Measurements from ENCODE around the gene TNS1.

TNS1 gene

DNA sequence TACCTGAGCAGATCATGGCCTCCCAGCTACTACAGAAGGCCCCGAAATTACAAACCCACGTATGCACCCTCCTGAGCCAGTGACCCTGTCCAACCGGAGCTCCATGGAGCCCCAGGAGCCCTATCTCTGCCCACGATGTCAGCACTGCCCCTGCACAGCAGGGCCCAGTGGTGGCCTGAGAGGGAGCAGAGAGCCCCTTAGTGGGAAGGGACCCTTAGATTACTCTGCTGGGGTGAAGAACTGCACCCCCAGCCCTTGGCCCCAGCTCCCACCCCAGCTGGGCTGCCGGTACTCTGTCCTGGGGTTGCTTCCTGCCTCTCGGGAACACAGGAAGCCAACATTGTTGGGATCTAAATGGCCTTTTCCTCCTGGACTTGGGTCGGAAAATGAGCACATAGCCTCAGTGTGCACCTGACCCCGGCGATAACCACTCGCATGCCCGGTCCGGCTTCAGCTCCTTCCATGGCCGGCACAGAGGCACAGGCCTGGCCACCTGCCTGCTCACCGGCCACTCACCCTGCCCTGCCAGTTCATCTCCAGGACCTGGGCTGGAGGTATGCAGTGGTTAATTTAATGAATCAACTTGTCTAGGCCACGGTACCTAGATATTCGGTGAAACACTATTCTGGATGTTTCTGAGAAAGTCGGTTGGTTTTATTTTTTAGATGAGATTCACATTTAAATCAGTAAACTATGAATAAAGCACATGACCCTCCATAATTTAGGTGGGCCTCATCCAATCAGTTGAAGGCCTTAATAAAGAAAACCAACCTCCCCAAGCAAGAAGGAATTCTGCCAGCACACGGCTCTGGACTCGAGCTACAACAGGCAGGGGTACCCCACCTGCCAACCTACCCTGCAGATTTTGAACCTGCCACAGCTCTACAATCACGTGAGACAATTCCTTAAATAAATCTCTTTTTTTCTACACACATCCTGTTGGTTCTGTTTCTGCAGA is 19.2 kb downstream of the TNS1 start:
- DNase-seq (ENCODE audit: extremely low read depth in 1 of 2, low read depth in 1 of 2), result no peak

DNA sequence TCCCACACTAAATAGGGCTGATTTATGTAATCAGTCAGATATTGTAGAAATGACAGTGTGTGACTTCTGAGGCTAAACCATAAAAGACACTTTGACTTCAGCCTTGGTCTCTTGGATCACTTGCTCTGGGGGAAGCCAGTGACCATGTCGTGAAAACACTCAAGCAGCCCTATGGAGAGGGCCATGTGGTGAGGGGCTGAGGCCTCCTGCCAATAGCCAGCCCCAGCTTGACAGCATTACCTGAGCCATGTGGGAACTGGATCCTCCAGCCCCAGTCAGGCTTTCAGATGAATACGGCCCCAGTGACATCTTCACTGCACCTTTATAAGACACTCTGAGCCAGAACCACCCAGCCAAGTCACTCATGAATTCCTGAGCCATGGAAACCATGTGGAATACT is 20.8 kb downstream of the TNS1 start:
- DNase-seq (ENCODE audit: extremely low read depth in 1 of 2, low read depth in 1 of 2), result no peak

DNA sequence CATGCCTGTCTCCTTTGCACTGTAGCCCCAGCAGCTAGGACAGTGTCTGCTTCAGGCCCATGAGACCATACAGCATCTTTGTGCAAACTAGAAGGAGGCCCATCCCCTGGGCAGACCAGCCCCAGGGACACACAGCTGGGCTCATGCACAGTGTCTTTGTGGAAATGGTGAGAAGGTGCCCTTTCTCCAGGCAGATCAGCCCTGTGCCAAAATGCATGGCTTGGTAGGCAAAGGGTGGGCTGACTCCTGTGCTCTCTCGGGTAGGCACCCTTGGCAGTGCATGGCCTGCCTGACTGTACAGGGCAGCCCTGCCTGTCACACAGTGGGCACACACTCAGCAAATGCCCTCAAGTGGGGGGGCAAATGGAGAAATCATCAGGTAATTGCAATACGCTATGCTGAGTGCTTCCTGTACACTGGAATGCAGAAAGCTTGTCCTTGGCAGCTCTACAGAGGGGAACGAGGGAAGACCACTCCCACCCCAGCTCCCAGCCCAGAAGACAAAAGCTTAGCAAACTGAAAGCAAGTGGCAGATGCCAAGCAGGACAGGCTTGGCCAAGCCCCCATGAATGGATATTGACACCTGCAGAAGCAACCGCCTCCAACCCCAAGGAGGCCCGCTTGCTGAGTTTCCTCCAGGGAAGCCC is 21.6 kb downstream of the TNS1 start:
- DNase-seq (ENCODE audit: extremely low read depth in 1 of 2, low read depth in 1 of 2), result no peak

DNA sequence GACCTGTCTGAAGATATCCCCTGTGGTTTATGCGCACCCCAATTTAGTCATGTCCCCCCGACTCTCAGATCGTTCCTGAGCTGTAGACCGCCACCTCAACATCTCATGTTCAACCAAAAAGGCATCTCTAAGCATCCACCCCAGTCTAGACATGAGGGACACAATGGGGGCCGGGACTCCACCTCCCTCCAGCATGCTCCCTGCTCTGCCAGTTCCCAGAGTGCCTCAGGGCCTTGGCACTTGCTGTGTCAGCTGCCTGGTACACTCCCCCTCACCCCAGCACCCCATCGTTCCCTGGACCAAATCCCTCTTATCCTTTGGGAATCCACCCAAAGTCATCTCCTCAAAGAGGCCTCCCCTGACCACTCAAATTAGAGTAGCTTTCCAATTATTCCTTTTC is 22.2 kb downstream of the TNS1 start:
- DNase-seq (ENCODE audit: extremely low read depth in 1 of 2, low read depth in 1 of 2), result no peak

DNA sequence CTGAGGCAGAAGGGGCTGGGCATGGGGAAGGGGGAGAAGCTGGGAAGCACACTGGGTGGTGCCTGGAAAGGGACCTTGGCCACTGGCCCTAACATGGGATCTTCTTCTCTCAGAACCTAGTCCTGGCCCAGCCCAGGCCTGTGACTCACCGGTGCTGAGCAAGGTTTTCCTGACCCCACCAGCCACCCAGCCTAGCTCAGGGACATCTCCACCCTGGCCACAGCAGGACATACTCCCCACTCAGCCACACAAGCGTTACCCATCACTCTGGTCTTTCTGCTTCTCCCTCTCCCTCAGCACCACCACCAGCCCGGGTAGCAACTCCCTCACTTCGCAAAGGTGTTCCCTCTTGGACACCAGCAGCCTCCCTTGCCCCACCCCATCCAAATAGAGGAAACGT is 22.8 kb downstream of the TNS1 start:
- no peak for DNase-seq (ENCODE audit: extremely low read depth in 1 of 2, low read depth in 1 of 2)

DNA sequence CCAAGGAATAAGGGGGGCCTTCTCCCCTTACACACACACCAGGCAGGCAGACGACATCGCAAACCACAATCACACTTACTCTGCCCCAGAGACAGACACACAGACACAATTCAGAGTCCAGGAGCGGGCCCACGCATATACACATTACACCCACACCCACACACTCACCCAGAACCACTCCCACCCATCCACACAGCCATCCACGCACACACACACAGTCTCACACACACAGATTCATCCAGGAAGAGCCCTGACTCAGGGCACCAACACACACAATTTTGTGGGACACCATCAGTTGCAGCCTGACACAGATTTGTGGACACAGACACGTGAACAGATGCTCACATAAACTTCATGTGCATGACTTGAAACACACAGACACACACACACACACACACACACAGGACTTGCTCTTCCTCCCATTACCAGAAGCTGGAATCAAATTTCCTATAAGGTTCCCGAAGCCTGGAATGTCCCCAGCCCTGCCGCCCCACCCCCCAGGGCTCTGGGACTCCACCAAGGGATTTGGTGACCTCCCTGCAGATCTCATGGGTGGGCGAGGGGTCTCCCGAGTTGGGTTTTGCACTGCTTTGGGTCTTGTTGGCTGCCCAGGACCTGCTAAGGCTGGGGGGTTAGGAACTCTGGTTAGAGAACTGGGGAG is 23.5 kb downstream of the TNS1 start:
- no peak for DNase-seq (ENCODE audit: extremely low read depth in 1 of 2, low read depth in 1 of 2)

DNA sequence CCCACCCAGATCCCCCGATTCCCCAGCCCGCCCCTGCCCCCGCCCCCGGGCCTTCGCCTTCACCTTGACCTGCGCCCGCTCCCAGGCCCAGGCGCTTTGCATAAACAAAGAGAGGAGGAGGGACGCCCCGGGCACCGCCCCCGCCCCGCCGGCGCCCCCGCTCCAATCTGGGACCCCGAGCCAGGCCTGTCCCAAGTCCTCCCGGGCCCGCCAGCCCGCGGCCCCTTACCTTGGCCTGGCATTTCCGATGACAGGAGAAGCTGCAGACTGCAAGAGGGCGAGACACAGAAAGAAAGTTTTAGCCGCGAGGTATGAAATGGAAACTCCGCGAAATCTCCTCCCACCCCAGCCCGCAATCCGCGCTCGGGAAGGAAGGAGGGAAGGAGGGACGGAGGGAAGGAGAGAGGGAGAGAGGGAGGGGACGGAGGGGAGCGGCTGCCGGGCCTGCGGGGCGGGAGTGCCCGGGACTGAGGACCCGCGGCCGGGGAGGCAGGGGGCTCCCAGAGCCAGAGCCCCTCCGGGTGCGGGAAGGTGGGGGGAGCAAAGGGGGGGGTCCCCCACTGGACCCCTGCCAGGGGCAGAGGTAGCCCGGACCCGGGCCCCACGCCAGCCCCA is 24.2 kb downstream of the TNS1 start:
- DNase-seq (ENCODE audit: extremely low read depth in 1 of 2, low read depth in 1 of 2), result no peak

DNA sequence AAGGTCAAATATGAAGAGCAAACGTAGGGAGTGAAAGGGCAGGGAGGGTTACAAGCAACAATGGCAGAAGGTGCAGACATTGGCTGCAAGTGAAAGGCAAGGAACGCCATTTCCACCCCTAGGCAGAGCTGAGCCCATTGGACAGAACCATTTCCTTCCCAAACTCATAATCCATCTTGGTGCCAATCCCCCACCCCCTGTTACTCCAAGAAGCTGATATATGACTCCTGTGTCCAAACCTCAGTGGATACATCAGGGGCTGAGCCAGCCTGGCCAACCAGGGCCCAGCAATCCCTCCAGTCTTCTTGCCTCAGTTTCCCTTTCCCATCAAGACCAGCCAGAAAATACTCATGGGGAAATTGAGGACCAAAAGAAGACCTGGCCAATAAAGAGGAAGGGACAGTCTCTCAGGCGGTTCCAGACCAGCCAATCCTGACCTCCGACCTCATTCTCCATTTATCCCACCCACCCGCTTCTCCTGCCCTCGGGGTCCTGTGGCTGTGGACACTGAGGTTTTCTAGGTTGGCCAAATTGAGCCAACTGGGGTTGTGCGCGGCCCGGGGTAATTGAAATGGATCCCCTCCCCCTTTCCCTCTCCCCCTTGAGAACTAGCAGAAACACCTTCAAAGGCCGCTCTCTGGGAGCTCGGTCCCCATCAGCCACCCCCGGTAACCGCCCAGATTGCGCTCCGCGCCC is 24.8 kb downstream of the TNS1 start:
- no peak for DNase-seq (ENCODE audit: extremely low read depth in 1 of 2, low read depth in 1 of 2)

DNA sequence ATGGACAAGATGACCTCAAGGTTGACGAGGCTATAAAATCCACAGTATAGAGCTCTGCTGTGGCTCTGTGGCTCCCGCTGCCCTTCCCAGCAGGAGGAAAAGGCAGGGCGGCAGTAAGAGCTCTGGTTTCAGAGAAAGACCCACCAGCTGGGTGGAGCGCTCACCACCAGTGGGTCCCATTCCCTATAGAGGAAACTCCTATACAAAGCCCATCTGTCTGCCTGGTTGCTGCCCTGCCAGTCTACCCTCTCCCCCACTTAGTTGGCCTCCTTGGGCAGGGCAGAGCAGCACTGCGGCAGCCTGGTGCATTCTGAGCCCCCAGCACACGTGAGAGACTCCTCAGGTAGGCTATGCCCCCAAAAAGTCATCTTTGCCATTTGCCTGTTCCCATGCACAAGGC is 26.5 kb downstream of the TNS1 start:
- no peak for DNase-seq (ENCODE audit: extremely low read depth in 1 of 2, low read depth in 1 of 2)

DNA sequence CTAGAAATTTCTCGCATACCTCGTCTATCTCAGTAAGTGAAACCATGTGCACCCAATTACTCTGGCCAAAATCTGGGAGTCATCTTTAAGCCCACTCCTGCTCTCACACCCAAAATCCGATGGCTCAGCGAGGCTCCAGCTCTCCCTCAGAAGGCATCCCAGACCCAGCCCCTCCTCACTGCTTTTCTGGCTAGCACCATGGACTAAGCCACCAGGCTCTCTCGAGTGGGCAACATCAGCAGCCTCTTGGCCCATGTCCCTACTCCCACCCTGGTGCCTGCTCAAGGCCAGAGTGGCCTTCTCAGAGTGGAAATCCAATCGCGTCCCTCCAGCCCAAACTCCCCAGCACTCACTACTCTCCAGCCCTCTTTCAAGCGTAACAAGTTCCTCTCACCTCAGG is 27.2 kb downstream of the TNS1 start:
- DNase-seq (ENCODE audit: extremely low read depth in 1 of 2, low read depth in 1 of 2), result no peak

DNA sequence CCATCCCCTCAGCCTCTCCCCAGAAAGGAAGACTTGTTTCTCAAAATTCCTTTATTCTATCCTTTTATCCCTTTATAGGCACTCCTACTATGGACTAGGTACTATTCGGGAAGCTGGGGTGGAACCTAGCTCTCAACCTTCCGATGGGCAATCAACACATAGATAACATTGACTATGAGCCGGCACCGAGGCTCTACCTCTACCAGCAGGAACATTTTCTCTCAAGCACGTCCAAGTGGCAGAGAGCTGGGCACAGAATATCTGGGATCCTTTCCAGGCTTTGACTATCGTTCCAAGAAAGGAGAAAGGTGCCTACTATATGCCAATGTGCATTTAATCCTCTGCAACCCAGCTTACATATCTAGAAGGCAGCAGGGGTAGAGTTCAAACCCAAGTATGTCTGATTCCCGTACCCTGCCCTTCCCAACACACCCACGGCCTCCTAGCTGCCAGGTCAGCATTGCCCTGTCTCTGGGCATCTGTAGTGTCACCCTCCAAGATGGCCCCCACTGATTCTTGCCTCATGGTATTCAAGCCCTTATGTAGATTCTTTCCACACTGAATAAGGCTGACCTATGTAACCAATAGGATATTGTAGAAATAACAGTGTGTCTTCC is 28.3 kb downstream of the TNS1 start:
- DNase-seq (ENCODE audit: extremely low read depth in 1 of 2, low read depth in 1 of 2), result no peak

DNA sequence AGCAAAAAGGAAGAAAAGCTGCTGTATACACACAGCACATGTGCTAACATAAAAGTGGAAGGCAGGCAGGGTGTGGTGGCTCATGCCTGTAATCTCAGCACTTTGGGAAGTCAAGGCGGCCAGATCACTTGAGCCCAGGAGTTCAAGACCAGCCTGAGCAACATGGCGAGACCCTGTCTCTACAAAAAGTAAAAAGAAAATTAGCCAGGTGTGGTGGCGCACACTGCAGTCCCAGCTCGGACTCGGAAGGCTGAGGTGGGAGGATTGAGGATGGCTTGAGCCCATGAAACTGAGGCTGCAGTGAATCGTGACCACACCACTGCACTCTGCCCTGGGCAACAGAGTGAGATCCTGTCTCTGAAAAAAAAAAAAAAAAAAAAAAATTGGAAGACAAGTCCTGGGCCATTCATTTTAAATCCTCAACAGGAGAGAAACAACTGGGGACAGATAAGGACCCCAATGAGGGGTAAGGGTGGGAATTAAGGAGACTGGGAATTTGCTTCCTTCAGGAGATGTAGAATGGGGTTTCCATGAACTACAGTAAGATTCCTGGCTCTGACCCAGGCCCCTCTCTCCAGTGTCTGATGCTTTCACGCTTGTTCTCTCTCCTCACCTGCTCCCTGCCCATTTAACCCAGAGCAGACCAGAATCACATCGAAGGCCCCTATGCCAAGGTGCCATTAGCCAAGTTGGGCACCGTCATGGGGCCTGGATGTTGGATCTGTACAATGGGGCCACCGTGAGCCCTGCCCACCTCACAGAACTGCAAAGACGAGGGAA is 29.6 kb downstream of the TNS1 start:
- DNase-seq (ENCODE audit: extremely low read depth in 1 of 2, low read depth in 1 of 2), result no peak

DNA sequence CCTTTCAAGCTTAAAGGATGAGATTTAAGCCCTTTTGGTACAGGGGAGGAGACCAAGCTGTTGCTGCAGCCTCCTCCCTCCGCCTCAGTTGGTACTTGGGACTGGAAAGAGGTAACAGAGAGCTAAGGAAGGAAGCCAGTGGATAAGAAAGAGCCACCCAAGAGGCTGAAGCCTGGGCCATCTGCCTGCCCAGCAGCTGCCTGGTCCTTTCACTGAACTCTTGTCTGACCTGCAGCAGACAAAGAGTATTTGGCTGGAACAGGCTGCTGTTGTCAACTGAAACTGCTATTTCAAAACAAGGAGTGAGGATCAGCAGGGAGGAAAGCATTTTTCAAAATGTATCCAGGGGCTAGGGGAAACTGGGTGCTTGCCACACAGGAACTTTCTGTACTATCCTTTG is 30.3 kb downstream of the TNS1 start:
- no peak for DNase-seq (ENCODE audit: extremely low read depth in 1 of 2, low read depth in 1 of 2)

DNA sequence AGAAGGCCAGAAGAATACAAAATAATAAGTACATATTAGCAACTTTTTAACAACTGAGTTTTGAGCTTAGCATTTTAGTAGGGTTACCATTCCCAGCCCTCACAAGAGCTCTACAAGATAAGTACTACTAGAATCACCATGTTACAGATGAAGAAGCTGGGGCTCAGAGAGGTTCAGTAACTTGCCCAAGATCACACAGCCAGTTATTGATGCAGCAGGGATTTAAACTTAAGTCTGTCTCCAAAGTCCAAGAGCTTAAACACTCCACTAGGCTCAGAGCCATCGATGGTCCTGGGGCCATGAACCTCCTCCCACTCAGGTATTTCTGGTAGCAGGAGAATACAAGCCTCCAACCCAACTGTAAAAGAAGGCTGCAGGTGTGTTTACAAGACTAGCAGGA is 30.8 kb downstream of the TNS1 start:
- no peak for DNase-seq (ENCODE audit: extremely low read depth in 1 of 2, low read depth in 1 of 2)

DNA sequence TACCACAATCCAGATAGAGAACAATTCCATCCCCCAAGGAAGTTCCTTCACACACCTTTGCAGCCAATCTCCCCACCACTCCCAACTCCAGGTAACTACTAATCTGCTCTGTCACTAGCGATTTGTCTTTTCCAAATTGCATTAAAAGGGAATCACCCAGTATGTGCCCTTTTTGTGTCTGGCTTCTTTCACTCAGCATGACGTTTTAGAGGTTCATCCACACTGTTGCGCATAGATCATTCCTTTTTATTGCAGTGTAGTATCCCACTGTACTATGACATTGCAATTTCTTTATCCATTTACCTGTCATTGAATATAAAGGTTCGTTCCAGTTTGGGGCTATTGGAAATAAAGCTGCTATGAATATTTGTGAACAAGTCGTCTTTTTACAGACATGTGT is 31.6 kb downstream of the TNS1 start:
- no peak for DNase-seq (ENCODE audit: extremely low read depth in 1 of 2, low read depth in 1 of 2)

DNA sequence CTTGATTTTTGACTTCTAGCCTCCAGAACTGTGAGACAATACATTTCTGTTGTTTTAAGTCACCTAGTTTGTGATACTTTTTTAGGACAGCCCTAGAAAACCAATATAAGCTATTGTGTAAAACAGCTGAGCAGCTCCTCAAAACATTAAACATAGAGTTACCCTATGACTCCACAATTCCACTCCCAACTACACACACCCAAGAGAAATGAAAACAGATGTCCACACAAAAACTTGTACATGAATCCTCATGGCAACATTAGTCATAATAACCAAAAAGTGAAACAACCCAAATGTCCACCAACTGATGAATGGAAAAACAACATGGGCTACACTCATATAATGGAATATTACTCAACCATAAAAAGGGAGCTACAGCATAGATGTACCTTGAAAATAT is 32.6 kb downstream of the TNS1 start:
- no peak for DNase-seq (ENCODE audit: extremely low read depth in 1 of 2, low read depth in 1 of 2)

DNA sequence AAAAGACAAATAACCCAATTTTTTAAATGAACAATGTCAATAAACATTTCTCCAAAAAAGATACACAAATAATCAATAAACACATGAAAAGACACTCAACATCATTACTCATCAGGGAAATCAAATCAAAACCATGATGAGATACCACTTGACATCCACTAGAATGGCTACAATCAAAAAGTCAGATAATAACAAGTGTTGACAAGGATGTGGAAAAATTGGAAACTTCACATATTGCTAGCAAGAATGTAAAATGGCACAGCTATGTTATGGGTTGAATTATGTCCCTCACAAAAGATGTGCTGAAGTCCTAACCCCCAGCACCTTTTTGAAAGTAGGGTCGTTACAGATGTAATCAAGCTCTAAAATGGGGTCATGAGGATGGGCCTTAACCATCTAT is 33.2 kb downstream of the TNS1 start:
- no peak for DNase-seq (ENCODE audit: extremely low read depth in 1 of 2, low read depth in 1 of 2)

DNA sequence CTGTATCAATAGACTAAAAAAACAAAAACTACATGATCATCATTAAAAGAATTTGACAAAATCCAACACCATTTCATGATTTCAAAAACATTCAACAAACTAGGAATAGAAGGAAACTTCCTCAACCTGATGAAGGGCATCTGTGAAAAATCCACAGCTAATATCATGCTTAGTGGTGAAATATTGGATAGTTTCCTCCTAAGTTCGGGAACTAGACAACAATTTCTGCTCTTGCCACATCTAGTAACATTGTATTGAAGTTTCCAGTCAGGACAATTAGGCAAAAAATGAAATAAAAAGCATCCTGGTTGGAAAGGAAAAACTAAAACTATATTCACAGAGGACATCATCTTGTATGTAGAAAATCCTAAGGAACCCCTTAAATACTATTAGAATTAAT is 34.8 kb downstream of the TNS1 start:
- DNase-seq (ENCODE audit: extremely low read depth in 1 of 2, low read depth in 1 of 2), result no peak

DNA sequence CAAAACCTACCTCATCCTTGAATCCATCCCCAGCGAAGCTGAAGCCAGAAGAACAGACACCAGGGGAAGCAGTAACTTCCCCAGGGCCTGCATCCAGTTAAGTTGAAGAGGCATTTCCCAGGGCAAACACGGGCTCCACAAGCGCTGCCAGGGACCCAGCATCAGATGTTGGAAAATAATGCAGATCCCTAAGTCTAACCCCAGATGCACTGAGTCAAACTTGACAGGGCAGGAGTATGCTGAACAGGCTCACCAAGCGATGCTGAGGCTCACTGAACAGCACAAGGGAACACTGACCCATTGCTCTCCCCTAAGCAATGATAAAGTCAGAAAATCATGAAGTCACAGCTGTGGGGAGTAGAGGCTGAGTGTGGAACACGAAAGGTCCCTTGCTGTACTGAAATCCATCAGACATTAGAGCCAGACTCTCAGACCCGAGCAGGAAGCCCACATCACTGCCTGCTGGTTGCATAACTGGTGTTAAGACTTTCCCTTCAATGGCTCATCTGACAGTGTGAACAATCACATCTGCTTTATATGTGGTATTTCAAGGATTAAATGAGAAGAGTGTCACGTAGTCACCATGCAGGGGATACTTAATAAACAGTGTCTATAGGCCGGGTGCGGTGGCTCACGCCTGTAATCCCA is 36.2 kb downstream of the TNS1 start:
- DNase-seq (ENCODE audit: extremely low read depth in 1 of 2, low read depth in 1 of 2), result no peak
